GM21528 (cell line): ENCODE results near the gene CXCL17.

Experiments used
- ATAC-seq: cut with Tn5 transposase; IDR thresholded peaks from one replicate; pipeline ENCODE4 v1.9.1; 2021; ENCODE audit warnings: mild to moderate bottlenecking, moderate library complexity; ENCODE audit not compliant: unreplicated experiment, low FRiP score

The CXCL17 gene

GRCh38 chr19:42426643-42427042 is 16.1 kb downstream of the CXCL17 start:
- no peak for ATAC-seq

- ATAC-seq: no peak
Measured at GRCh38 chr19:42424712-42425131, 18.0 kb downstream of the CXCL17 start.

DNA sequence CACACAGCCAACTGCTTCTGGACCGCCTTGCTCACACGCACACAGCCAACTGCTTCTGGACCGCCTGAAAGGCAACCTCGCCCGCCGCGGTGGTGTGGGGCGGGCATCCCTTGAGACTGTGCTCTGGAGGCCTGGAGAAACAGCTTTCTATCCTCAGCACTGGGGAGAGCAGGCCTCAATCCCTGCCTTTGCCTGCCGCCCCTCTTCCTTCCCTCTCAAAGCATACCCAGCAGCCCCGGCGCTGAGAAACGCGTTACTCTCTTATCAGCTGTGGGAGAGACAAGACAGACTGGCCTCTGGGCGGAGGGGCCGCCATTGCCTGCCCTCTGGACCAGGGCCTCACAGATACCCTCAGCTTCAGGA is 18.4 kb downstream of the CXCL17 start:
- ATAC-seq: no peak

DNA sequence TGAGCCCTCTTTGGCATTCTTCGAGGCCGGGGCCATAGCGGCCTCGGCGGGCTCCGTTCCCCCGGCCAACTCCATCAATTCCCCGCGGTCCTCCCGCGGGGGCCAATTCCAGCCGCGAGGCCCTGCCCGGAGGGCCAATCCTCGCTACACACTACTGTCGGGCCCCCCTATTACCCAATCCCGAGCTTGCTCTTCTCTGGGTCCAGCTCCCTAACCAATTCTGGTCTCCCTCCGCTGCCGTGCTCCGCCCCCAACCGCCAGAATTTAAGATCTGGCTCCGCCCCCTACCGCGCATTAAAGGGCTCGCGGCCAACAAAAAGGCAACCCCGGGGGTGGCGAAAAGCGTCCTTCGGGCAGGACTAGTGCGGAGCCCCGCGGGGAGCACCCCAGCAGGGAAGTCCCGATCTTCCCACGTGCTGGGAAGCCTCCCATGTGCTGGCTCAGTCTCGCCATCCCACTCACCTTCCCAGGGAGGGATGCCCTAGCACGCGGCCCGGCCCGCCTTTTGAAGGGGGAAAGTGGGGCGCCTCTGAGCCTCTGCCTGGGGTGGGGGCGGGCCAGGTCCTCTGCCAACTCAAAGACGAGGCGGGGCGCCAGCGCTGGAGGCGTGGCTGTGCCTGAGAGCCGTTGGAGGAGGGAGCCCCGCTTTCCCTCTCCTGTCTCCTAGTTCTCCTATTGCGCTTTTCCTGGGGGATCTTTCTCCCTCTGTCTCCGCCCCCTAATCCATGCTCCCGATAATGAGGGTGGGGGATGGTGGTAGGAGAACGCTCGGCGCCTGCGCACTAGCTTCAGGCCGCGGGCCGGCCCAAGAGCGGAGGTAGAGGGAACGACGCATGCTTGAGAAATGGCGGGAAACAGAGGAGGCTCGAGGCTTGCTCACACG is 19.0 kb downstream of the CXCL17 start:
- ATAC-seq: peak; percentile 77

GRCh38 chr19:42422901-42423461 is 19.8 kb downstream of the CXCL17 start:
- peak; percentile 44 for ATAC-seq

GRCh38 chr19:42422092-42422900 is 20.4 kb downstream of the CXCL17 start:
- peak; percentile 5 for ATAC-seq

DNA sequence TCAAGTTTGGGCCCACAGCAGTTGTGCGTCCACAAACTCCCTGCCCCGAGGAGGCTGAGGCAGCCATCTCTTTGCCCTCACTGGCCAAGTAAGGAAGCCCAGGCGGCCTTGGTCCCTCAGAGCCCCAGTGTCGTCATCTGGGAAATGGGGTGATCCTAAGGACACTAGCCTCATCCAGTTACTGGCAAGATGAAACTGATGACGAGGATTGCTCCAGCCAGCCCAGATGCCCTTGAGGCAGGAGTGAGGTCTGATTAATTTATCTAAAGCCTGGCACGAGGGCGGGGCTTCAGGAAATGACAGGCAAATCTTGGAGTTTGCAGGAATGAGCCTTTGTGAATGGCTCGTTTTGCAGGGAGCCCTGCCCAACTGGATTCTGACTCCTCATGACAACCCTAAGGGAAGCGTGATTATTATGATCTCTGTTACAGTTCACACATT is 21.1 kb downstream of the CXCL17 start:
- no peak for ATAC-seq

DNA sequence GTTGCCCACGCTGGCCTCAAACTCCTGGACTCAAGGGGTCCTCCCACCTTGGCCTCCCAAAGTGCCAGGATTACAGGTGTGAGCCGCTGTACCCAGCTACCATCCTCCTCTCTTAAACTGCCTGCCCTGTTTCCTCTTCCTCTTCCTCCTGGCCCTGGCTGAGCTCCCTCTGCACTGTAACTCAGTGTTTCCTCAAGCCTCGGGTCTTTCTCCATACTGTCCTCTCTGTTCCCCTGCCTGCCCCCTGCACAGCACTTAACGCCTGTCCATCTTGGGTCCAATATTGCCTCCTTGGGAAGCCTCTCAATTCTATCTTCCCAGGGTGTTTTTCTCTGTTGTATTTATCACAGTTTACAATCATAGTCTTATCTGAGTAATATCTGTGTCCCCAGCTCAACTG is 21.6 kb downstream of the CXCL17 start:
- no peak for ATAC-seq

DNA sequence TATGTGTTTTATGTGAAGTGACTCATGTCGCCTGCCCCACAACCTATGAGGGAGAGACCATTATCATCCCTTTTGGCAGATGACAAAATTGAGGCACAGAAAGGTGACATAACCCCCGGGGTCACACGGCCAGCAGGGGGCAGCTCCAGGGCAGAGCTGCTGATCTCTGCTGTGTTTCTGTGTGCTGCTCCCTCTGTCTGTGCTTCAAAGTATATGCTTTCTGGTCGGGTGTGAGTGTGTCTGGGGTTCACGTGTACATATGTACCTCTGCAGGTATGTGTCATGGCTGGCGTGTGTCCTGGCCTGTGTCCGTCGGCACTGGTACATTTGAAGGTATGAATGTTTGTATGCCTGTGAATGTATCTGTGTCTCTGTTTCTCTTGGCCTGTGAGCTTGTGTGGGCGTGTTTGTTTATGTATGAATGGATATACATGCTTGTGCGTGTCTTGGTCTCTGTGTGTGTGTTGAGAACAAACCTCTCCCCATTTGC is 22.6 kb downstream of the CXCL17 start:
- ATAC-seq: no peak

- no peak for ATAC-seq
Measured at GRCh38 chr19:42419309-42419708, 23.4 kb downstream of the CXCL17 start.

GRCh38 chr19:42412661-42413076 is 30.1 kb downstream of the CXCL17 start:
- ATAC-seq: no peak

- no peak for ATAC-seq
Measured at GRCh38 chr19:42412227-42412626, 30.5 kb downstream of the CXCL17 start.

DNA sequence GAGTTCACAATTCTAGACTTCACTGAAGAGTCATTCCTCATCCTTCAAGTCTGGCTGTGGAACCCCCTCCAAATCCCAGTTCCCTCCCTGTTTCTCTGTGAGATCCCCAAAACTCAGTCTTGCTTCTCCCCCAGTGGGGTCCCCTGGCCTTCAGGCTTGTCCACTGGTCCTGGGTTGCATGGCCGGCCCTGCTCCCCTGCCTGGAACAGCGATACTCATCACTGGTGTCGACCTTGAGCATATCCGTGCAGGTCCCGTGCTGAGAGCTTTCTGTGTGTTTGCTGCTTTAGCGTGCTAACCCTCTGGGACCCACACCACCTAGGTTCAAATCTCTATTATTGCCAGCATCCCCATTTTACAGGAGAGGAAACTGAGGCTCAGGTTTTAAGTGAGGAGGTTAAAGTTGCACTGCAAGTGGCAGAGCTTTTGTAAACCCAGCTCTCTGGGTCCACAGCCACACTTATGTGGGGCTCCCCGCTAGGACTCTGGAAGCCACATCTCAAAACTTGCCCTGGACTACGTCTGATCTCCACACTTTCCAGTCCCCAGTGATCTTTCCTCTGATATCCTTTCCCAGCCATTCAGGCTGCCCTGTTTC is 31.1 kb downstream of the CXCL17 start:
- no peak for ATAC-seq

GRCh38 chr19:42410371-42410770 is 32.4 kb downstream of the CXCL17 start:
- ATAC-seq: no peak

DNA sequence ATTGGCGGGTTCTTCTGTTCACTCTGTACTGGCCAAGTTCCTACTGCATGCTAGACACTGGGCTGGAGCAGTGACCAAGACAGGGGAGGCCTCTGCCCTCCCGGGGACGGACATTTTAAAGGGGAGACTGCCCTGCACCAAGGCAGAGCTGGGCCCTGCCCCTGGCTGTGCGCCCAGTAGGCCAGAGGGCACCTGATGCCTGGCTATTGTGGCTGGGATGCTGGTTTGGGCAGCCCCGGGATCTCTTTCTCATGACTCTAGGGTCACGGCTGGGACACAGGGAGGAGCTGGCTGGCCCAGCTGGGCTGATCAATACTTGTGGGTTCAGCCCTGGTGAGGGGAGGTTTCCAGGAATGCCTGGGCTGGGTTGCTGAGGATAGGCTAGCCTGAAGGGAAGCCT is 33.3 kb downstream of the CXCL17 start:
- no peak for ATAC-seq

GRCh38 chr19:42407816-42408175 is 35.0 kb downstream of the CXCL17 start:
- ATAC-seq: no peak

- ATAC-seq: no peak
Measured at GRCh38 chr19:42407085-42407815, 35.5 kb downstream of the CXCL17 start.

GRCh38 chr19:42406111-42406510 is 36.6 kb downstream of the CXCL17 start:
- no peak for ATAC-seq

DNA sequence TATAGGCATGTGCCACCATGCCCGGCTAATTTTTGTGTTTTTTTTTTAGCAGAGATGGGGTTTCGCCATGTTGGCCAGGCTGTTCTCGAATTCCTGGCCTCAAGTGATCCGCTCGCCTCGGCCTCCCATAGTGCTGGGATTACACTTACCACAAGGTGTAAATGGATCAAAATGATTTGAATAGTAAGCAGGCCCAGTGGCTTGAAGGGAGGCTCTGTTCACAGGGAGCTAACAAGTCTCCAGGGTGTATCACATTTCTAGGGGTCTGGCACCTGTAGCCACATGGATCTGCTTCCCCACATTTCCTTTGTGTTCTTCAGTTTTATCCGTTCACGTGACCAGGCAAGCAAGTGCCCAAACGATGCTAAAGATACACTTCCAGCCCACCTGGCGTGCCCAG is 39.2 kb downstream of the CXCL17 start:
- ATAC-seq: no peak
